ENCODE results near the gene NUMA1. TPM values are rescaled to one million over a fixed set of nuclear protein-coding genes. Genes with fewer than 3 reads are reported as not detected.
A peak's percentile ranks its signal among the peaks of the same experiment; 100 is the strongest.

Gene NUMA1
- polyA plus RNA-seq, 3 donors = 4.1 to 91.2 (median 12.4) TPM

GRCh38 chr11:72112978-72113808 lies 32.9 kb upstream of the NUMA1 start:
- Histone ChIP-seq H3K27ac (ENCODE audit: low read depth in 1 of 2, low read length in 2 of 2) (peak overlapping the region; percentile 94 to 99), H3K4me3 (replicated peaks in 1 of 3; ENCODE audit: low read depth in 2 of 3, low read length in 3 of 3) (peak overlapping the region; percentile 69 to 86 (median 71)), H3K9me3 (replicated peaks in 1 of 2; ENCODE audit: control insufficient read depth in 1 of 2, insufficient read depth in 1 of 2, low read length in 2 of 2) (no peaks in the 10 kb centered on the region), H3K4me1 (ENCODE audit: control insufficient read depth in 1 of 2, insufficient read depth in 2 of 2, low read length in 2 of 2) (peaks cover 36 to 39% of the 10 kb centered on the region in 2 donors), H4K20me1 (ENCODE audit: insufficient read depth, low read length) (no peaks in the 10 kb centered on the region), H2AFZ (ENCODE audit: insufficient read depth, low read depth, low read length, poor library complexity, severe bottlenecking) (peak overlapping the region; percentile 77), H3K27me3 (ENCODE audit: control insufficient read depth in 2 of 2, insufficient read depth in 2 of 2, low read length in 2 of 2) (no peaks in the 10 kb centered on the region), H3K4me2 (replicated peaks; ENCODE audit: extremely low read depth, low read length, poor library complexity, severe bottlenecking) (peak overlapping the region; percentile 77), H3K36me3 (replicated peaks in 1 of 2; ENCODE audit: control insufficient read depth in 1 of 2, insufficient read depth in 2 of 2, low read length in 2 of 2) (peaks cover 23 to 25% of the 10 kb centered on the region in 2 donors), H3K79me2 (ENCODE audit: insufficient read depth, low read length) (peaks cover 10% of the 10 kb centered on the region), H3K9ac (ENCODE audit: insufficient read depth, low read length, poor library complexity, severe bottlenecking) (peak overlapping the region; percentile 87)
- Mint-ChIP-seq H3K36me3 (peaks cover 35 to 37% of the 10 kb centered on the region in 2 donors), H3K27ac (peak overlapping the region; percentile 99 to 100 (median 100)), H3K27me3 (ENCODE audit: low read depth in 3 of 3) (peaks cover 0 to 6% (median 0%) of the 10 kb centered on the region in 3 donors), H3K4me1 (peaks cover 38% of the 10 kb centered on the region), H3K4me3 (peak overlapping the region; percentile 89 to 97), H3K9me3 (peaks cover 0 to 5% (median 0%) of the 10 kb centered on the region in 7 donors)
- intact Hi-C loops (cut with micrococcal nuclease) = no loop called here
- 63% methylated on average over 5 of the region's 9 CpGs for WGBS (ENCODE audit: insufficient coverage)
- no peak for TF ChIP-seq CTCF (IDR thresholded peaks at IDR 0.05)
- DNase-seq = no peak

DNA sequence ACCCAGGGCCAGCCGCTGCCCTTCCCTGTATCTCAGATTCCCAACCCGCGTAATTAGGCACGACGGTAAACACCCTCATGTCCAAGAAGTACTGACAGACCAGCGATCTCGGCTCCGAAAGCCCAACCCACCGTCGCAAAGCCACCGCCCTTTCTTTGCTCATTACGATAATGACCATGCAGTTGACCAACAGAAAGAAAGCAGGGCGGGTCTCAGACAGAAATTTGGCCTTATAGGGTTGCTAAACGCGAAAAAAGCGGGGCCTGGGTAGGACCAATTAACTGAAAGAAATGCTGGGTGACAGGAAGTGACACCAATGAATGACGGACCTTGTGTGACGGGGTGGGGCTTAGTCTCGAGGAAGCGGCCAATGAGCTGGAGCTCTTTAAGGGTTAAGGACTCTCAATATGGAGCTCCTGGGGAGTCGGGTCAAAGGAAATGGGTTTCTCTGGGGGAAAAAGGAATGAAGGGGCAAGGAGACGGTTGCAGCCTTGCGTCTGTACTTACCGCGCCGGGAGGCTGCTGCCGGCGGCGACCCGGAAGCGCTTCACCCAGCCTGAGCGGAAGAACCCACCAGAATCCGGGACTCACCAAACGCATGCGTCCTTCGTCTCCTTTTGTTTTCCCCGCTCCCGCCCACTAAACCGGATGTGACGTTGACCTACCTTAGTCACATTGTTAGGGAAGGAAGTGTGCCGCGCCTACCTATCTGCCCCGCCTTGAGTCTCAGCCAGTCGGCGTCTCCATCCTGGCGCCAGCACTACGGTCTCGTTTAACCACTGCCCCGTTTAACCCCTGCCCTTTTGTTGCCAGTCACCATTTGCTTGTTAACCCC lies 32.0 kb upstream of the NUMA1 start, which contains the start of gene ANAPC15:
ANAPC15 (minus strand) TSS at position 553 of the 835 bp plus-strand sequence. CDS start 1,419 bp downstream, outside the sequence.
- peaks cover 38% of the 10 kb centered on the region for H3K4me1 Mint-ChIP-seq
- Histone ChIP-seq H3K36me3 (replicated peaks in 1 of 2; ENCODE audit: control insufficient read depth in 1 of 2, insufficient read depth in 2 of 2, low read length in 2 of 2) (peaks cover 28 to 33% of the 10 kb centered on the region in 2 donors), H3K79me2 (ENCODE audit: insufficient read depth, low read length) (peaks cover 10% of the 10 kb centered on the region), H3K4me3 (replicated peaks in 1 of 3; ENCODE audit: low read depth in 2 of 3, low read length in 3 of 3) (peak within 1 kb of the TSS; percentile 69 to 86 (median 71)), H3K9me3 (replicated peaks in 1 of 2; ENCODE audit: control insufficient read depth in 1 of 2, insufficient read depth in 1 of 2, low read length in 2 of 2) (no peaks in the 10 kb centered on the region), H3K4me1 (ENCODE audit: control insufficient read depth in 1 of 2, insufficient read depth in 2 of 2, low read length in 2 of 2) (peaks cover 36 to 39% of the 10 kb centered on the region in 2 donors), H3K4me2 (replicated peaks; ENCODE audit: extremely low read depth, low read length, poor library complexity, severe bottlenecking) (peak within 1 kb of the TSS; percentile 77), H3K27me3 (ENCODE audit: control insufficient read depth in 2 of 2, insufficient read depth in 2 of 2, low read length in 2 of 2) (no peaks in the 10 kb centered on the region), H2AFZ (ENCODE audit: insufficient read depth, low read depth, low read length, poor library complexity, severe bottlenecking) (peak within 1 kb of the TSS; percentile 77), H3K9ac (ENCODE audit: insufficient read depth, low read length, poor library complexity, severe bottlenecking) (peak within 1 kb of the TSS; percentile 87), H4K20me1 (ENCODE audit: insufficient read depth, low read length) (no peaks in the 10 kb centered on the region), H3K27ac (ENCODE audit: low read depth in 1 of 2, low read length in 2 of 2) (peak within 1 kb of the TSS; percentile 94 to 99)
- TF ChIP-seq CTCF (IDR thresholded peaks at IDR 0.05) = no peak
- H3K27ac Mint-ChIP-seq = peak within 1 kb of the TSS; percentile 99 to 100 (median 100)
- peaks cover 43 to 45% of the 10 kb centered on the region in 2 donors for H3K36me3 Mint-ChIP-seq
- WGBS (ENCODE audit: insufficient coverage) = under 1% methylated on average over 40 of the region's 49 CpGs
- H3K9me3 Mint-ChIP-seq = peaks cover 0 to 5% (median 0%) of the 10 kb centered on the region in 7 donors
- H3K27me3 Mint-ChIP-seq (ENCODE audit: low read depth in 3 of 3) = peaks cover 0 to 6% (median 0%) of the 10 kb centered on the region in 3 donors
- peak within 1 kb of the TSS; percentile 89 to 97 for H3K4me3 Mint-ChIP-seq
- intact Hi-C loops (cut with micrococcal nuclease) = no loop called here
- peak; percentile 99 to 100 (median 99) for DNase-seq
